ENCODE results near the gene CHSY3.

The CHSY3 gene

GRCh38 chr5:129958581-129958980, 54.3 kb downstream of the CHSY3 start:
- no peaks in the 10 kb centered on the region for H3K27me3 ChIP-seq (ENCODE audit: control insufficient read depth, insufficient read depth, low read length)

GRCh38 chr5:129960831-129961230, 56.6 kb downstream of the CHSY3 start:
- Histone ChIP-seq H3K4me3 (ENCODE audit: low read depth, low read length) (no peak overlapping the region), H3K9me3 (ENCODE audit: control insufficient read depth, insufficient read depth, low read length) (no peaks in the 10 kb centered on the region), H3K36me3 (ENCODE audit: control insufficient read depth, insufficient read depth, low read length) (no peaks in the 10 kb centered on the region), H3K9ac (ENCODE audit: low read depth, low read length) (no peak overlapping the region), H3K27me3 (ENCODE audit: control insufficient read depth, insufficient read depth, low read length) (no peaks in the 10 kb centered on the region), H3K4me1 (ENCODE audit: control insufficient read depth, insufficient read depth, low read length) (no peaks in the 10 kb centered on the region)

More at GRCh38 chr5:129958581-129958980, 54.3 kb downstream of the CHSY3 start:
- no peaks in the 10 kb centered on the region for H3K36me3 ChIP-seq (ENCODE audit: control insufficient read depth, insufficient read depth, low read length)
- no peaks in the 10 kb centered on the region for H3K4me1 ChIP-seq (ENCODE audit: control insufficient read depth, insufficient read depth, low read length)
- H3K4me3 ChIP-seq (ENCODE audit: low read depth, low read length) = no peak overlapping the region
- H3K9ac ChIP-seq (ENCODE audit: low read depth, low read length) = no peak overlapping the region
- no peaks in the 10 kb centered on the region for H3K9me3 ChIP-seq (ENCODE audit: control insufficient read depth, insufficient read depth, low read length)

- Histone ChIP-seq H3K9me3 (ENCODE audit: control insufficient read depth, insufficient read depth, low read length) (no peaks in the 10 kb centered on the region), H3K36me3 (ENCODE audit: control insufficient read depth, insufficient read depth, low read length) (no peaks in the 10 kb centered on the region), H3K9ac (ENCODE audit: low read depth, low read length) (no peak overlapping the region), H3K4me3 (ENCODE audit: low read depth, low read length) (no peak overlapping the region), H3K4me1 (ENCODE audit: control insufficient read depth, insufficient read depth, low read length) (no peaks in the 10 kb centered on the region), H3K27me3 (ENCODE audit: control insufficient read depth, insufficient read depth, low read length) (no peaks in the 10 kb centered on the region)
Observed at GRCh38 chr5:129962506-129962905, 58.2 kb downstream of the CHSY3 start.

GRCh38 chr5:129963359-129963758, 59.1 kb downstream of the CHSY3 start:
- Histone ChIP-seq H3K9ac (ENCODE audit: low read depth, low read length) (no peak overlapping the region), H3K4me1 (ENCODE audit: control insufficient read depth, insufficient read depth, low read length) (no peaks in the 10 kb centered on the region), H3K36me3 (ENCODE audit: control insufficient read depth, insufficient read depth, low read length) (no peaks in the 10 kb centered on the region), H3K27me3 (ENCODE audit: control insufficient read depth, insufficient read depth, low read length) (no peaks in the 10 kb centered on the region), H3K4me3 (ENCODE audit: low read depth, low read length) (no peak overlapping the region), H3K9me3 (ENCODE audit: control insufficient read depth, insufficient read depth, low read length) (no peaks in the 10 kb centered on the region)

GRCh38 chr5:129966071-129966470, 61.8 kb downstream of the CHSY3 start:
- Histone ChIP-seq H3K27me3 (ENCODE audit: control insufficient read depth, insufficient read depth, low read length) (no peaks in the 10 kb centered on the region), H3K36me3 (ENCODE audit: control insufficient read depth, insufficient read depth, low read length) (no peaks in the 10 kb centered on the region), H3K4me1 (ENCODE audit: control insufficient read depth, insufficient read depth, low read length) (no peaks in the 10 kb centered on the region), H3K4me3 (ENCODE audit: low read depth, low read length) (no peak overlapping the region), H3K9me3 (ENCODE audit: control insufficient read depth, insufficient read depth, low read length) (no peaks in the 10 kb centered on the region), H3K9ac (ENCODE audit: low read depth, low read length) (no peak overlapping the region)

- no peak overlapping the region for H3K4me3 ChIP-seq (ENCODE audit: low read depth, low read length)
Observed at GRCh38 chr5:129971714-129972113, 67.4 kb downstream of the CHSY3 start.

GRCh38 chr5:129972465-129973141, 68.3 kb downstream of the CHSY3 start:
- Histone ChIP-seq H3K36me3 (ENCODE audit: control insufficient read depth, insufficient read depth, low read length) (no peaks in the 10 kb centered on the region), H3K4me1 (ENCODE audit: control insufficient read depth, insufficient read depth, low read length) (no peaks in the 10 kb centered on the region), H3K27me3 (ENCODE audit: control insufficient read depth, insufficient read depth, low read length) (no peaks in the 10 kb centered on the region), H3K4me3 (ENCODE audit: low read depth, low read length) (no peak overlapping the region), H3K9me3 (ENCODE audit: control insufficient read depth, insufficient read depth, low read length) (no peaks in the 10 kb centered on the region), H3K9ac (ENCODE audit: low read depth, low read length) (no peak overlapping the region)

More at GRCh38 chr5:129971714-129972113, 67.4 kb downstream of the CHSY3 start:
- Histone ChIP-seq H3K27me3 (ENCODE audit: control insufficient read depth, insufficient read depth, low read length) (no peaks in the 10 kb centered on the region), H3K36me3 (ENCODE audit: control insufficient read depth, insufficient read depth, low read length) (no peaks in the 10 kb centered on the region), H3K9me3 (ENCODE audit: control insufficient read depth, insufficient read depth, low read length) (no peaks in the 10 kb centered on the region), H3K9ac (ENCODE audit: low read depth, low read length) (no peak overlapping the region), H3K4me1 (ENCODE audit: control insufficient read depth, insufficient read depth, low read length) (no peaks in the 10 kb centered on the region)

GRCh38 chr5:129973716-129974426, 69.6 kb downstream of the CHSY3 start:
- H3K27me3 ChIP-seq (ENCODE audit: control insufficient read depth, insufficient read depth, low read length) = no peaks in the 10 kb centered on the region
- no peaks in the 10 kb centered on the region for H3K9me3 ChIP-seq (ENCODE audit: control insufficient read depth, insufficient read depth, low read length)
- no peaks in the 10 kb centered on the region for H3K36me3 ChIP-seq (ENCODE audit: control insufficient read depth, insufficient read depth, low read length)
- H3K9ac ChIP-seq (ENCODE audit: low read depth, low read length) = no peak overlapping the region
- H3K4me3 ChIP-seq (ENCODE audit: low read depth, low read length) = no peak overlapping the region
- no peaks in the 10 kb centered on the region for H3K4me1 ChIP-seq (ENCODE audit: control insufficient read depth, insufficient read depth, low read length)

DNA sequence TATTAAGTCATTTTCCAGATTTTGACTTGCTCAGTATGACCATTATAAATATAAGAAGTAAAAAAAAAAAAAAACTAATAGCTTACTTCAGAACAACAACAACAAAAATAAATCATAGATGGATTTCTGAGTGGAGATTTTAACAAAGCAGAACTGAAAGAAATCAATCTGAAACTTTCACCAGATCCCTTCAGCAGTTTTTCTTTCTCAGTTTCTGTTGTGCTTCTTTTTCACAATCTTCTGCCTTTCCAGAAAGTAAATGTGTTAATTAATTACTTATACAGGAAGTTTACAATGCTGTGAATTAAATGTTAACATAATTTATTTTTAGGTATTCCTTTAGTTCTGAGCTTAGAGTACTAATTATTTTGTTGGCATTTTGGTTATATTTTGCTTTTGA, 73.5 kb downstream of the CHSY3 start:
- Histone ChIP-seq H3K36me3 (ENCODE audit: control insufficient read depth, insufficient read depth, low read length) (no peaks in the 10 kb centered on the region), H3K4me3 (ENCODE audit: low read depth, low read length) (no peak overlapping the region)

DNA sequence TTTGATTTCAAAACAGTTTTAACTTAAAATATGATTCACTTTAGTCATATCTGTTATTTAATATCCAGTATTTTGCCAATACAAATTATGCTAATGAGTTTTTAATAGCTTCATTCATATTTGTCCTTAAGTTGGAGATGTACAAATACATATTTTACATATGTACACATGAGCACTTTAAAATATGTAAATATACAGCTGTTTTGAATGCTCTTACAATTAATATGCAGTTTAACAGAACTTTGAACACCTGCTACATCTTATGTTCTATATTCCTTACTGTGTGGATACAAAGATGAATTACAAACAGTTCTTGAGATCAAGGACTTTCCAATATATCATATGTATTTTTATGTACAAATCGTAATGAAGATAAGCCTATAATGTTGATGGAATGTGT, 74.0 kb downstream of the CHSY3 start:
- Histone ChIP-seq H3K27me3 (ENCODE audit: control insufficient read depth, insufficient read depth, low read length) (no peaks in the 10 kb centered on the region), H3K36me3 (ENCODE audit: control insufficient read depth, insufficient read depth, low read length) (no peaks in the 10 kb centered on the region), H3K4me1 (ENCODE audit: control insufficient read depth, insufficient read depth, low read length) (no peaks in the 10 kb centered on the region), H3K9ac (ENCODE audit: low read depth, low read length) (no peak overlapping the region), H3K4me3 (ENCODE audit: low read depth, low read length) (no peak overlapping the region), H3K9me3 (ENCODE audit: control insufficient read depth, insufficient read depth, low read length) (no peaks in the 10 kb centered on the region)

More for the DNA sequence above, 73.5 kb downstream of the CHSY3 start:
- H3K27me3 ChIP-seq (ENCODE audit: control insufficient read depth, insufficient read depth, low read length) = no peaks in the 10 kb centered on the region
- no peaks in the 10 kb centered on the region for H3K4me1 ChIP-seq (ENCODE audit: control insufficient read depth, insufficient read depth, low read length)
- H3K9ac ChIP-seq (ENCODE audit: low read depth, low read length) = no peak overlapping the region
- no peaks in the 10 kb centered on the region for H3K9me3 ChIP-seq (ENCODE audit: control insufficient read depth, insufficient read depth, low read length)

DNA sequence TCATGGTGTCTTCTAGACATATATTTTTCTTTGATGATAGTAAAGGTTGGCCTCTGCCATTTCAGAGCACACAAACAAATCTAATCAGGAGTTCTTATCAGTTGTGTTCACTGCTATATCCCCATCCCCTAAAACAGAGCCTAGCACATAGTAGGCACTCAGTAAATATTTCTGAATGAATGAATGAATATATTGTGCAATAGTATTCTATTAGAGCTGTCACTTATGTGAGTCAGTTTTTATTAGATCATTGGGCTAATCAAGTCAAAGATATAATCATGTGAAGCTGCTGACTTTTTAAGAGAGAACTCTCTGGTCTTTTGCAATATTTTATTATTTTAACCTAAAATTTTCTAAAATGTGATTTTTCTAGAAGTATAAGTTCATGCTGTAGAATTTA, 84.2 kb downstream of the CHSY3 start:
- Histone ChIP-seq H3K36me3 (ENCODE audit: control insufficient read depth, insufficient read depth, low read length) (no peaks in the 10 kb centered on the region), H3K4me3 (ENCODE audit: low read depth, low read length) (no peak overlapping the region), H3K4me1 (ENCODE audit: control insufficient read depth, insufficient read depth, low read length) (no peaks in the 10 kb centered on the region), H3K9me3 (ENCODE audit: control insufficient read depth, insufficient read depth, low read length) (no peaks in the 10 kb centered on the region), H3K27me3 (ENCODE audit: control insufficient read depth, insufficient read depth, low read length) (no peaks in the 10 kb centered on the region), H3K9ac (ENCODE audit: low read depth, low read length) (no peak overlapping the region)

DNA sequence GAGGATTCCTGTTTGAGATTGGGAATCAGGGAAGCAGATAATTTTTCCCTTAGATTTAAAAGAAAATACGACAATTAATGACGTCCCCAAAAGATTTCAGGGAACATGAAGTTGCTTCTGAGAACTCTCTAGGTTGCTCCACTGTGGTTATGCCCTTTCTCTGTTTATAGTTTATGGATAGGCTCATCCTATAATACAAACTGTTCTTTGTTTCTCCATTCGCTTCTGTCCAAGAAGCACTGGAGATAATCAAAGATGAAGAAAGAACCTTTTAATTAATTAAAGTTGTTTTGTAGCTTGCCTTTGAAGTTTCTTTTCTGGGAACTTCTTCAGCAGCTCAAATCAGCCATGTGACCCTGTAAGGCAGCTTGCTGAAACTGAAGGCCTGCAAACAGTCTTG, 87.5 kb downstream of the CHSY3 start:
- Histone ChIP-seq H3K27me3 (ENCODE audit: control insufficient read depth, insufficient read depth, low read length) (no peaks in the 10 kb centered on the region), H3K9ac (ENCODE audit: low read depth, low read length) (no peak overlapping the region), H3K9me3 (ENCODE audit: control insufficient read depth, insufficient read depth, low read length) (no peaks in the 10 kb centered on the region), H3K36me3 (ENCODE audit: control insufficient read depth, insufficient read depth, low read length) (no peaks in the 10 kb centered on the region), H3K4me3 (ENCODE audit: low read depth, low read length) (no peak overlapping the region), H3K4me1 (ENCODE audit: control insufficient read depth, insufficient read depth, low read length) (no peaks in the 10 kb centered on the region)
